ENCODE results near the gene SELENOW.
"Not testable (repeated sequence)": the region's sequence is repeated elsewhere in the genome, so short reads cannot be mapped to it uniquely, and the experiment has no call there.

Gene SELENOW

GRCh38 chr19:47778049-47778953, at the start of gene SELENOW:
SELENOW (plus strand) TSS chr19:47778703; CDS start chr19:47778786, 83 bp downstream.
- peak; percentile 58 to 84 for DNase-seq

- no peak for DNase-seq
Observed at GRCh38 chr19:47729468-47729798, 49.1 kb upstream of the SELENOW start.

GRCh38 chr19:47729799-47730520, 48.5 kb upstream of the SELENOW start:
- DNase-seq, result peak in 1 of 2 experiments; percentile 62

GRCh38 chr19:47730521-47730889, 48.0 kb upstream of the SELENOW start:
- no peak for DNase-seq

- no peak for DNase-seq
Observed at GRCh38 chr19:47730910-47731309, 47.6 kb upstream of the SELENOW start.

GRCh38 chr19:47735131-47735530, 43.4 kb upstream of the SELENOW start:
- no peak for DNase-seq

GRCh38 chr19:47740866-47741519, 37.5 kb upstream of the SELENOW start:
- DNase-seq, result no peak

- DNase-seq, result no peak
Observed at GRCh38 chr19:47741544-47742140, 36.9 kb upstream of the SELENOW start.

- no peak for DNase-seq
Observed at GRCh38 chr19:47742634-47743033, 35.9 kb upstream of the SELENOW start.

- DNase-seq, result peak; percentile 93 to 97
Observed at GRCh38 chr19:47745010-47745901, 33.2 kb upstream of the SELENOW start, which contains the start of gene NOP53. NOP53 (plus strand) TSS chr19:47745546; CDS start chr19:47745560, 14 bp downstream.

- not testable (repeated sequence) for DNase-seq
Observed at GRCh38 chr19:47746129-47746528, 32.4 kb upstream of the SELENOW start.

GRCh38 chr19:47749326-47749725, 29.2 kb upstream of the SELENOW start:
- DNase-seq, result no peak

- no peak for DNase-seq
Observed at GRCh38 chr19:47750752-47751151, 27.8 kb upstream of the SELENOW start.

- no peak for DNase-seq
Observed at GRCh38 chr19:47752440-47753211, 25.9 kb upstream of the SELENOW start.

GRCh38 chr19:47754206-47755064, 24.1 kb upstream of the SELENOW start:
- DNase-seq, result no peak

- DNase-seq, result no peak
Observed at GRCh38 chr19:47755065-47755761, 23.3 kb upstream of the SELENOW start.

- no peak for DNase-seq
Observed at GRCh38 chr19:47755762-47756626, 22.5 kb upstream of the SELENOW start.

GRCh38 chr19:47756627-47756929, 21.9 kb upstream of the SELENOW start:
- no peak for DNase-seq

Measured in NCI-H526 (cell line).